ENCODE measurements around the gene C1orf21.

Gene C1orf21

DNA sequence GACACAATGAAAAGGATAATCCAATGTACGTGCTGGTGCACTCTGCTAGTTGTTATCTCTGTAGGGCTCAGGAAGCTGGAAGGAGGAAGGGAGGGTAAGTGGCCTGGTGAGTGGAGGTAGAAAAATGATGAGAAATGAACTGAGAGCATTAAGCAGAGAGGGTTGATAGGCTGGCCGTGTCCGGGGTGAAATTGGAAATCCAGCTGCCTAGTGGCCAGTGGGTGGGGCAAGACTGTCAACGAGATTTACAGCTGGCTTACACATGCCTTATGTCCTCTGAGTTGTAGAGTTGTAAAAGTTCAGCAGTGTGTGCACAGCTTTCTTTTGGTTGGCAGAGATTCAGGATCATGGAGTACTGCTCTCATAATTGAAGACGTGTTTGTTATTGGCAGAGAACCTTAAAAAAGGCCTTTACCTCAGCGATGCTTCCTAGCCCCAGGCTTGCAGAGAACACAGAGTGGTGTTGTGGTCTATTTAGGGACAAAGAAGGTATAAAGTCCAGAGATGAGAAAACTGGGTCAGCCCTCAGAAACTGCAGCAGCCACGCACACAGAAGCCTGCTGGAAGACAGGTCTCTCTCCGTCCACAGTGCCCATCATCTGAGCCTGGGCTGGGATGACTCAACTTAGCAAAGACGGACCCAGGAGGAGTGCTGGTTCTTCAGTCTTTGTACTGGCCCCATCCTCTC is 235.5 kb downstream of the C1orf21 start:
- peak overlapping the region in 1 of 2 experiments; percentile 57 for H3K4me3 ChIP-seq (ENCODE audit: insufficient read depth in 1 of 2, low read depth in 1 of 2, low read length in 2 of 2)
- peaks cover 4% of the 10 kb centered on the region for H3K4me1 ChIP-seq (ENCODE audit: control insufficient read depth, insufficient read depth, low read depth, low read length)
- H2BK15ac ChIP-seq (ENCODE audit: low read depth, poor library complexity, severe bottlenecking), result no peak overlapping the region
- DNase-seq, result peak; percentile 75
- no peaks in the 10 kb centered on the region for H3K27me3 ChIP-seq (ENCODE audit: control insufficient read depth in 1 of 2, insufficient read depth in 1 of 2, low read length in 2 of 2)
- H3K23ac ChIP-seq (ENCODE audit: low read length in 2 of 2), result no peak overlapping the region
- peaks cover 5 to 9% of the 10 kb centered on the region in 2 experiments for H3K36me3 ChIP-seq (ENCODE audit: control insufficient read depth in 1 of 2, insufficient read depth in 2 of 2, low read depth in 1 of 2, low read length in 2 of 2)
- H2AK5ac ChIP-seq (ENCODE audit: low read length, severe bottlenecking), result no peak overlapping the region
- 40% methylated on average over 9 of the region's 9 CpGs for WGBS
- H4K8ac ChIP-seq (ENCODE audit: low read length), result peak overlapping the region; percentile 20
- peak overlapping the region in 1 of 2 experiments; percentile 91 for H2BK12ac ChIP-seq (ENCODE audit: low read length in 2 of 2)
- H3K79me1 ChIP-seq (replicated peaks; ENCODE audit: low read length, poor library complexity, severe bottlenecking), result peaks cover 2% of the 10 kb centered on the region
- H3K9ac ChIP-seq (ENCODE audit: low read length), result peak overlapping the region; percentile 50
- no peak overlapping the region for H2BK5ac ChIP-seq (ENCODE audit: low read depth, low read length, poor library complexity, severe bottlenecking)
- H3K4ac ChIP-seq (ENCODE audit: low read depth in 1 of 2, low read length in 2 of 2), result peak overlapping the region in 1 of 2 experiments; percentile 31
- peak overlapping the region in 1 of 2 experiments; percentile 89 for H3K14ac ChIP-seq (ENCODE audit: low read length in 2 of 2)
- peak overlapping the region; percentile 52 for H2AFZ ChIP-seq (ENCODE audit: low read depth, low read length)
- no peak overlapping the region for H3K4me2 ChIP-seq (ENCODE audit: low read length, poor library complexity, severe bottlenecking)
- H3K9me3 ChIP-seq (ENCODE audit: control insufficient read depth, low read length), result no peaks in the 10 kb centered on the region
- peak overlapping the region in 1 of 2 experiments; percentile 70 for H3K18ac ChIP-seq (ENCODE audit: low read depth in 1 of 2, low read length in 2 of 2)
- H4K91ac ChIP-seq (ENCODE audit: low read length), result peak overlapping the region; percentile 29
- no peak overlapping the region for H2BK120ac ChIP-seq (ENCODE audit: low read depth, low read length)
- H3K27ac ChIP-seq (ENCODE audit: low read length, poor library complexity, severe bottlenecking), result no peak overlapping the region

DNA sequence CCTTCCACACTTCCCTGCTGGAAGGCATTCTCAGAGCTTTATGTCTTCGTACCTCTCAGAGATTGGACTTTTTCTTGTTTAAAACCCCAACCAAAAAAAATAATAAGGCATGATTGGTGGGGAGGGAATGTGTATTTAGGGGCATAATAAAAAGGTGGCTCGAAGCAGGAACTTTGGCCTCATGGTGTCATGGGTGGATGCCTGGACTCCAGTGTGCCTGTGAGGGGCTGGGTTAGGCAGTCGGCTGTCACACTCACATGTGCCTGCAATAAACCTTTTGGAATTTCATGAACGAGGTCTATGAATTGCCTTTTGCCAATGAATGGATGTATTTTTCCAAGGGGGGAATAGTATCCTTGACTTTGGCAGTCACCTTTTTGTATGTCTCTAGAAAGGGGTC is 236.6 kb downstream of the C1orf21 start:
- H3K9ac ChIP-seq (ENCODE audit: low read length), result no peak overlapping the region
- H2AFZ ChIP-seq (ENCODE audit: low read depth, low read length), result no peak overlapping the region
- no peak overlapping the region for H3K23ac ChIP-seq (ENCODE audit: low read length in 2 of 2)
- no peaks in the 10 kb centered on the region for H3K9me3 ChIP-seq (ENCODE audit: control insufficient read depth, low read length)
- no peaks in the 10 kb centered on the region for H3K27me3 ChIP-seq (ENCODE audit: control insufficient read depth in 1 of 2, insufficient read depth in 1 of 2, low read length in 2 of 2)
- H3K4me1 ChIP-seq (ENCODE audit: control insufficient read depth, insufficient read depth, low read depth, low read length), result peaks cover 4% of the 10 kb centered on the region
- H3K14ac ChIP-seq (ENCODE audit: low read length in 2 of 2), result no peak overlapping the region
- no peak overlapping the region for H4K91ac ChIP-seq (ENCODE audit: low read length)
- no peak overlapping the region for H3K4me3 ChIP-seq (ENCODE audit: insufficient read depth in 1 of 2, low read depth in 1 of 2, low read length in 2 of 2)
- no peak overlapping the region for H2BK5ac ChIP-seq (ENCODE audit: low read depth, low read length, poor library complexity, severe bottlenecking)
- no peak overlapping the region for H4K8ac ChIP-seq (ENCODE audit: low read length)
- no peak overlapping the region for H2BK120ac ChIP-seq (ENCODE audit: low read depth, low read length)
- H2AK5ac ChIP-seq (ENCODE audit: low read length, severe bottlenecking), result no peak overlapping the region
- 96% methylated on average over 3 of the region's 4 CpGs for WGBS
- H3K18ac ChIP-seq (ENCODE audit: low read depth in 1 of 2, low read length in 2 of 2), result peak overlapping the region in 1 of 2 experiments; percentile 66
- H3K27ac ChIP-seq (ENCODE audit: low read length, poor library complexity, severe bottlenecking), result no peak overlapping the region
- no peak overlapping the region for H3K4ac ChIP-seq (ENCODE audit: low read depth in 1 of 2, low read length in 2 of 2)
- peaks cover 5 to 9% of the 10 kb centered on the region in 2 experiments for H3K36me3 ChIP-seq (ENCODE audit: control insufficient read depth in 1 of 2, insufficient read depth in 2 of 2, low read depth in 1 of 2, low read length in 2 of 2)
- no peak overlapping the region for H3K4me2 ChIP-seq (ENCODE audit: low read length, poor library complexity, severe bottlenecking)
- no peak for DNase-seq
- H2BK12ac ChIP-seq (ENCODE audit: low read length in 2 of 2), result no peak overlapping the region
- H2BK15ac ChIP-seq (ENCODE audit: low read depth, poor library complexity, severe bottlenecking), result no peak overlapping the region
- H3K79me1 ChIP-seq (replicated peaks; ENCODE audit: low read length, poor library complexity, severe bottlenecking), result no peaks in the 10 kb centered on the region

DNA sequence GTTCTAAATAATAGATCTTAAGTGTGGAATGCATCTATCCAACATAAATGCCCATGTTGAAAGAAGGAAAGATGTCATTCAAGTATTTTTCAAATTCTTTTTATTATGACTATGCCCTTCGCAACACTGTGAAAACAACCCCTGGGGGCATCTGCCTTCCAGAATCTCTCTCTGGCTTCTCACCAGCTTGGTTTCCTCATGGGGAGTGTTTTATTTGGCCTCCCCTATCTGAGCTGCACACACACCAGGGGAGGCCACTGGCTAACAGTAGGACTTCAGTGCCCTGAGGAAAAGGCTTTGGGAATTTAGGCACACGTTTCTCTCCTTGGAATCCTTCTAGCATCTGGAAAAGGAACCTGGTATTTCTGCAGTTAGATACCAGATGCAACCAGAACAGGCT is 237.2 kb downstream of the C1orf21 start:
- H4K91ac ChIP-seq (ENCODE audit: low read length), result no peak overlapping the region
- H3K27me3 ChIP-seq (ENCODE audit: control insufficient read depth in 1 of 2, insufficient read depth in 1 of 2, low read length in 2 of 2), result no peaks in the 10 kb centered on the region
- WGBS, result 78% methylated on average over 2 of the region's 2 CpGs
- DNase-seq, result no peak
- H3K18ac ChIP-seq (ENCODE audit: low read depth in 1 of 2, low read length in 2 of 2), result no peak overlapping the region
- H2BK5ac ChIP-seq (ENCODE audit: low read depth, low read length, poor library complexity, severe bottlenecking), result no peak overlapping the region
- H3K27ac ChIP-seq (ENCODE audit: low read length, poor library complexity, severe bottlenecking), result no peak overlapping the region
- H3K79me1 ChIP-seq (replicated peaks; ENCODE audit: low read length, poor library complexity, severe bottlenecking), result no peaks in the 10 kb centered on the region
- H3K36me3 ChIP-seq (ENCODE audit: control insufficient read depth in 1 of 2, insufficient read depth in 2 of 2, low read depth in 1 of 2, low read length in 2 of 2), result peaks cover 5 to 9% of the 10 kb centered on the region in 2 experiments
- H2BK120ac ChIP-seq (ENCODE audit: low read depth, low read length), result no peak overlapping the region
- no peak overlapping the region for H4K8ac ChIP-seq (ENCODE audit: low read length)
- no peak overlapping the region for H2AK5ac ChIP-seq (ENCODE audit: low read length, severe bottlenecking)
- no peak overlapping the region for H3K4ac ChIP-seq (ENCODE audit: low read depth in 1 of 2, low read length in 2 of 2)
- no peak overlapping the region for H3K14ac ChIP-seq (ENCODE audit: low read length in 2 of 2)
- no peak overlapping the region for H3K23ac ChIP-seq (ENCODE audit: low read length in 2 of 2)
- no peak overlapping the region for H3K4me2 ChIP-seq (ENCODE audit: low read length, poor library complexity, severe bottlenecking)
- no peak overlapping the region for H2BK12ac ChIP-seq (ENCODE audit: low read length in 2 of 2)
- peaks cover 4% of the 10 kb centered on the region for H3K4me1 ChIP-seq (ENCODE audit: control insufficient read depth, insufficient read depth, low read depth, low read length)
- H3K9me3 ChIP-seq (ENCODE audit: control insufficient read depth, low read length), result no peaks in the 10 kb centered on the region
- H3K4me3 ChIP-seq (ENCODE audit: insufficient read depth in 1 of 2, low read depth in 1 of 2, low read length in 2 of 2), result no peak overlapping the region
- H2AFZ ChIP-seq (ENCODE audit: low read depth, low read length), result no peak overlapping the region
- no peak overlapping the region for H3K9ac ChIP-seq (ENCODE audit: low read length)
- H2BK15ac ChIP-seq (ENCODE audit: low read depth, poor library complexity, severe bottlenecking), result no peak overlapping the region

DNA sequence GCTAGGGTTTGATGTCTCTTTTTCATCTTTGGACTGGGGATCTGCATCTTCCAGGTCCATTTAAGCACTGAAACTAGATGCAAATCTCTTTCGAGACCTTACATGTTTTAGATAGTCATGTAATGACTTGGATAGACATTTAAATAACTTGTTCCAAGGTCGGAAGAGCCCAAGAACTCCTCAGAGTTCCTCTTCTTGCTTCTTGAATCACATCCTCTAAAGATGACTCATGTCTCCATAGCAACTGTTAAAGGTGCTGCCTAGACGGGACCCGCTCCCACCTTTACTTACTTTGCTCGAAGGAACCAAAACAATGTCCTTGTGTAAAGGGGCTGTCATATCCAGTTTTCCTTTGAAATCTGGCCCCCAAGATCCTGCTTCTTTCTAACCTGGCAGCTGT is 237.8 kb downstream of the C1orf21 start:
- Histone ChIP-seq H3K79me1 (replicated peaks; ENCODE audit: low read length, poor library complexity, severe bottlenecking) (no peaks in the 10 kb centered on the region), H3K4me3 (ENCODE audit: insufficient read depth in 1 of 2, low read depth in 1 of 2, low read length in 2 of 2) (no peak overlapping the region), H3K27me3 (ENCODE audit: control insufficient read depth in 1 of 2, insufficient read depth in 1 of 2, low read length in 2 of 2) (no peaks in the 10 kb centered on the region), H2BK120ac (ENCODE audit: low read depth, low read length) (no peak overlapping the region), H3K36me3 (ENCODE audit: control insufficient read depth in 1 of 2, insufficient read depth in 2 of 2, low read depth in 1 of 2, low read length in 2 of 2) (peaks cover 5 to 6% of the 10 kb centered on the region in 2 experiments), H3K9me3 (ENCODE audit: control insufficient read depth, low read length) (no peaks in the 10 kb centered on the region), H2AK5ac (ENCODE audit: low read length, severe bottlenecking) (no peak overlapping the region), H4K8ac (ENCODE audit: low read length) (no peak overlapping the region), H3K9ac (ENCODE audit: low read length) (no peak overlapping the region), H3K18ac (ENCODE audit: low read depth in 1 of 2, low read length in 2 of 2) (no peak overlapping the region), H2BK5ac (ENCODE audit: low read depth, low read length, poor library complexity, severe bottlenecking) (no peak overlapping the region), H2BK12ac (ENCODE audit: low read length in 2 of 2) (no peak overlapping the region), H3K23ac (ENCODE audit: low read length in 2 of 2) (no peak overlapping the region), H2AFZ (ENCODE audit: low read depth, low read length) (no peak overlapping the region), H3K4me1 (ENCODE audit: control insufficient read depth, insufficient read depth, low read depth, low read length) (peaks cover 4% of the 10 kb centered on the region), H3K14ac (ENCODE audit: low read length in 2 of 2) (no peak overlapping the region), H3K27ac (ENCODE audit: low read length, poor library complexity, severe bottlenecking) (no peak overlapping the region), H4K91ac (ENCODE audit: low read length) (no peak overlapping the region), H3K4me2 (ENCODE audit: low read length, poor library complexity, severe bottlenecking) (no peak overlapping the region), H3K4ac (ENCODE audit: low read depth in 1 of 2, low read length in 2 of 2) (no peak overlapping the region), H2BK15ac (ENCODE audit: low read depth, poor library complexity, severe bottlenecking) (no peak overlapping the region)
- no peak for DNase-seq
- WGBS, result 76% methylated on average over 4 of the region's 5 CpGs
